GM10266 (cell line): ENCODE data around the gene FAM185A.

ENCODE experiments used
- DNase-seq: peaks from one replicate; pipeline ENCODE4 v3.0.0; 2012; ENCODE audit errors: extremely low spot score
- TF ChIP-seq, protein P1 (sequence below): IDR thresholded peaks from 2 replicates; pipeline ENCODE4 v1.5.1; 2012; ENCODE audit warnings: mild to moderate bottlenecking, low read depth; ENCODE audit not compliant: control insufficient read depth, insufficient read depth; ENCODE audit errors: missing control alignments

Gene FAM185A

DNA sequence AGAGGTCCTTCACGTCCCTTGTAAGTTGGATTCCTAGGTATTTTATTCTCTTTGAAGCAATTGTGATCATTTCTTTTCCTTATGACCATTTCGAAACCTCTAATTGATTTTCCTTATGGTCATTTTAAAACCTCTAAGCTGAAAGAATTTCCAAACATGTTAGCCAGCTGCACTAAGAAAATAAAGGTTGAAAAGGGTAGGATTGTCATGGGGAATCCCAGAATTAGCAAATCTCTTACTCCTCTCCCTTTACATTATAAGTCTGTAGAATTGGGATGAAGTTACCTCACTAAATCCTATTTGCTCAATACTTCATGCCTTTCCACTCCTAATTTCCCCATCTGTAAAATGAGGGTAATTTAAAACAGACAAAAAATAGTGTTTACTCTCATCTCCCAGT, 79.5 kb downstream of the FAM185A start:
- DNase-seq: no peak
- TF ChIP-seq, protein P1, sequence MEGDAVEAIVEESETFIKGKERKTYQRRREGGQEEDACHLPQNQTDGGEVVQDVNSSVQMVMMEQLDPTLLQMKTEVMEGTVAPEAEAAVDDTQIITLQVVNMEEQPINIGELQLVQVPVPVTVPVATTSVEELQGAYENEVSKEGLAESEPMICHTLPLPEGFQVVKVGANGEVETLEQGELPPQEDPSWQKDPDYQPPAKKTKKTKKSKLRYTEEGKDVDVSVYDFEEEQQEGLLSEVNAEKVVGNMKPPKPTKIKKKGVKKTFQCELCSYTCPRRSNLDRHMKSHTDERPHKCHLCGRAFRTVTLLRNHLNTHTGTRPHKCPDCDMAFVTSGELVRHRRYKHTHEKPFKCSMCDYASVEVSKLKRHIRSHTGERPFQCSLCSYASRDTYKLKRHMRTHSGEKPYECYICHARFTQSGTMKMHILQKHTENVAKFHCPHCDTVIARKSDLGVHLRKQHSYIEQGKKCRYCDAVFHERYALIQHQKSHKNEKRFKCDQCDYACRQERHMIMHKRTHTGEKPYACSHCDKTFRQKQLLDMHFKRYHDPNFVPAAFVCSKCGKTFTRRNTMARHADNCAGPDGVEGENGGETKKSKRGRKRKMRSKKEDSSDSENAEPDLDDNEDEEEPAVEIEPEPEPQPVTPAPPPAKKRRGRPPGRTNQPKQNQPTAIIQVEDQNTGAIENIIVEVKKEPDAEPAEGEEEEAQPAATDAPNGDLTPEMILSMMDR: no peak

DNA sequence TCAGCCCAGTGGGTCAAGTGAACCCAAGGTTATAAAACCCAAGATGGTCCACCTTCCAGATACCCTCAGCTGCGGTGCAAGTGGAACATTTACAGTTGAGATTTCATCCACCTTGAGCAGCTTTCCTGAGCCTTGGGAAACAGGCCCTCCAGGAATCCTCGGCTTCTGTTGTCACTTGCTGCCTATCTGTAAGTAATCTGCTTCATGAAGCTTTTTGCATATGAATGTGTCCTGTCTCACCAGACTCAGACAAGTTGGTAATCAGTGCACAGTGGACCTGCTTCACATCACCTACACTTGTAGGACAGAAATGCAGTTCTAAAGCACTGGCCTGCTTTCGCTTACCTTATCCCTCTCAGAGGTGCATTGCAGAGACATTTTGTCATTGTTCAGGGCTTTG, 80.3 kb downstream of the FAM185A start:
- TF ChIP-seq, protein P1: no peak
- no peak for DNase-seq

DNA sequence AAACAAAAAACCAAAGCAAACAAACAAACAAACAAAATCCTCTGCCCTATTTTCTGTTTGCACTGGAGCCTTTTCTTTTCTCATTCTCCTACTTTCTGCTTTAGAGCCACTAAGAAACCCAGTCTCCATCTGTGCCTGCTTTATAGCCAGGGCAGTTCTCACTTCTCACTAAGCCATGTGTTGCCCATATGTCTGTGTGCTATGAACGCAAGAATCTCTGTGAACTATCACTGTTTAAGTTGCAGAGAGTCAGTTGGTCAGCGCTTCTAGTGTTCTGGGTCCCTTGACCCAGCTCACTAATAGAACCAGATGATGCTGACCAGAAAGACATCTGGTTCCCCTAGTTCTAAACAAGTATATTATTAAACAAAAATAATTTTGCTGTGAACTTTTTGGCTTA, 81.4 kb downstream of the FAM185A start:
- TF ChIP-seq, protein P1: no peak
- no peak for DNase-seq

DNA sequence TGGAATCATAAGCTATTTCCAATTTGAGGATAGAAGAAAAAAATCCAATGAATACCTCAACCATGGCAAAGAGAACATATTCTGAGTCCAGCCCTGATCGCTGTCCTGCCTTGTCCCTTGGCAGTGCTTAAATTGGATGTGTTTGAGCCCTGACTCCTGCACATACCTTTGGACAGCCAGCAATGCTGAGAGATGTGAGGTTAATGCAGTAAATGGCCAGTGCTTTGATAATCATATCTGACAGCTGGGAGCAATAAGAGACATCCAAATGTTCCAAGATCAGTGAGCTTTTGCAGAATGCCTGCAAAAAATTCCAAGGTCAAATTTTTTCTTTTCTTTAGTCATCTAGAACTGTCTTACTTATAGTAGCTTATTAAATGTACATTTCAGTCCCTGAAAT, 83.9 kb downstream of the FAM185A start:
- no peak for DNase-seq
- TF ChIP-seq, protein P1: no peak

DNA sequence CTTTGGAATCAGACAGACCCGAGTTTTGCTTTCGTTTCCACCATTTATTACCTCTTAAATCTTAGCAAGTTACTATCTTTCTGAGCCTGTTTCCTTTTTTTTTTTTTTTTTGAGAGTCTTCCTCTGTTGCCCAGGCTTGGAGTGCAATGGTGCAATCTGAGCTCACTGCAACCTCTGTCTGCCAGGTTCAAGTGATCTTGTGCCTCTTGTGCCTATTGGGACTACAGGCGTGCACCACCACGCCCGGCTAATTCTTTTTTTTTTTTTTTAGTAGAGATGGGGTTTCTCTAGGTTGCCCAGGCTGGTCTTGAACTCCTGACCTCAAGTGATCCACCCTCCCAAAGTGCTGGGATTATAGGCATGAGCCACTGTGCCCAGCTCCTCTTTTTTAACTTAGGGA, 84.5 kb downstream of the FAM185A start:
- TF ChIP-seq, protein P1: no peak
- no peak for DNase-seq

DNA sequence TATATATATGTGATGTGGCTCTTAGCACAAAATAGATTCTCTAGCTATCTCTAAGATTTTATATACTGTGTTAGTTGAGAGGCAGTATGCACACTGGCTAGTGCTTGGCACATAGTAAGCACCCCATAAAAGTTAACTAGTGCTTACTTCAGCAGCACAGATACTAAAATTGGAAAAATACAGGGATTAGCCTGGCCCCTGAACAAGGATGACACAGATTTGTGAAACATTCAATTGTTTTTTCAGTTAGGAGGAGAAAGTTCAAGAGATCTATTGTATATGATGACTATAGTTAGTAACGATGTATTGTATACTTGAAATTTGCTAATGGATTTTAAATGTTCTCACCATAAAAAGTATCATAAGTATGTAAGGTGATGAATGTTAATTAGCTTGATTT, 85.7 kb downstream of the FAM185A start:
- DNase-seq: no peak
- TF ChIP-seq, protein P1: no peak

DNA sequence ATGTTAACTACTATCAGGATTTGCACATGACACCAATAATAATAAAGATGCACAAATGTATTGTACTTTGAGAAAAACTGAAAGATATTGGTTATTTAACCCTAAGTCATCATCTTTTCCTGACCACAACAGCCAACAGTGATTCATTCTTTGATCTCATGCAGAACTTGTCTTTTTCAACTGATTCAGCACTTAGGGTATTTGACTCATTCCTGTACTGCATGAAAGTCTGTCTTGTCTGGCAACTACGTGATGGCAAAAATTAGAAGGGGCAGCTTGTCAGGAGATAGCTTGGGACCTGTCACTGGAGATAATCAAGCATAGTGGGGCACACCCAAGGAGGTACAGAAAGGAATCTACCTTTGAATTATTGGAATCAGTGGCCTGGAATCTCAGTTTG, 86.2 kb downstream of the FAM185A start:
- TF ChIP-seq, protein P1: no peak
- DNase-seq: peak; percentile 35
